Measurements from ENCODE around the gene ICE2.

ICE2 gene

DNA sequence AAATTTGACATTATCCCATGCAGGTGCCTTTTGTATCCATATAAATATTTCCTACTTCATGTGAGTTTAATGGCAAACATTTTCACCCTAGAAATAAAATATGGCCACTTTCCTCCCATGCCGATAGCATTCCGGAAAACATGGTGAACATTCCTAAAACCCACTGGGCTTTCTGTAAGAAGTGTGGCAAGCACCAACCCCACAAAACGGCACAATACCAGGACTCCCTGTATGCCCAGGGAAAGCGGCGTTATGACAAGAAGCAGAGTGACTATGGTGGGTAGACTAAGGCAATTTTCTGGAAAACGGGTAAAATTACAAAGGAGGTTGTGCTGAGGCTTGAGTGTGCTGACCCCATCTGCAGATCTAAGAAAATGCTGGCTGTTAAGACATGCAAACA lies 88.7 kb downstream of the ICE2 start:
- DNase-seq (ENCODE audit: low read depth) = no peak

DNA sequence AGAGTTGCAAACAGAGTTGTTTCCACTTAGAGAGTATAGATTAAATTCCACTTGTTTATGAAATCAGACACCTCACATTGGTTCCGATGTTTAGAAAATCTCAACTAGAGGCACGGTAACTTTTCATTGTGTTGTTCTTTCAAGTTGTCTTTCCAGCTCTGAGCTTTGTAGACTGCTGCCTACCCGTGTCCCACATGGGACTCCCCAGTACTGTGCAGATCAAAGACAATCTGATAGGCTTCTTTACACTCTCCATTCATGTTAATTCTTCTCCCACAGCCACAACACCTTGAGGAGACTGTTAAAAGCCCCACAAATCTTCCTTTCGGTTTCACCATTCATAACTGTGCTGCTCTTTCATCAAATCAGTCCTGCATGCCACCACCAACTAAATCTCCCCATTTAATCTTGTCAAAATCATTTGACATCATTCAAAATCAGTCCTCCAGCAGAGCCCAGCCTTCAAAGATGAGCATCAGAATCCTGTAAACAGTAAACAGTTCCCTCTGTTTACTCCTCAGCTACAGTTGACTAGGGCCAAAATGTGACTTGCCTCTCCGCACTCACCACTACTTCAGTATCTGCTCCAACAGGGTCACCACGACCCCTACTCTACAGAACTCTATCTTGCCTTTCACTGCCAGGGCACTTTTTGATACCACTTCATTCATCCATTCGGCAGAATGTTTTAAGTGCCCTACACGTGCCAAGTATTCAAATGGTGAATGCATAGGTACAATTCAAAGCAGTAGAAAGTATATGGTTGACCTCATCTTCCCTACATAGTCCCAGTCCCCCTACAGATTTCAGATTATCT lies 89.5 kb downstream of the ICE2 start:
- no peak for DNase-seq (ENCODE audit: low read depth)

DNA sequence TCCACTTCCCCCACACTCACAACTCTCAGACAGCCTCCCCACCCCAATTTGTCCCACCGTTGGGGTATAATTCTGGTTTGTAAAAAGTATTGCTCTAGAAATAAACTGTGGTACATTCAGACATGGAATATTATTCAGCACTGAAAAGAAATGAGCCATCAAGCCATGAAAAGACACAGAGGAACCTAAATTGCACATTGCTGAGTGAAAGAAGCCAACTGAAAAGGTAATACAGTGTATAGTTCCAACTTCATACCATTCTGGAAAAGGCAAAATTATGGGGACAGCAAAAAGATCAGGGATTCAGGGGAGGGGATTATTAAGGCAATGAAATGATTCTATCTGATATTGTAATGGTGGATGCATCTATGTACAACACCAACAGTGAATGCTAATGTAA lies 91.6 kb downstream of the ICE2 start:
- no peak for DNase-seq (ENCODE audit: low read depth)

DNA sequence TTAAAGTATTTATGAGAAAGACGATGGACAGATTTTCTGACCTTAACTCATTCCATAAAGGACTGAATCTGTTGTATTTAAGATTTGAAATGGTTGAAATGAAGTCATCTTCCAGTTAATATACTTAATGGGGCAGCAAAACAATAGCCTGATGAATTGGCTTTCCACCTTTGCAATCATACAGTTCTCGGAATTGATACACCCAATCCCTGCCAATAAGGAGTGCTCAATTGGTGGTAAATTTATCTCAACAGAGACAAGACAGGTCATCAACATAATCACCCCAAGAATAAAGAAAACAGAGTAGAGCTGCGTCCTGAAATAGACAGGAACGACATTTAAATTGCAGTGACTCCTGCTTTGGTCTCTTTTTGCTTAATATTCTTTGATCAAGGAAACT lies 92.3 kb downstream of the ICE2 start:
- DNase-seq (ENCODE audit: low read depth) = no peak

DNA sequence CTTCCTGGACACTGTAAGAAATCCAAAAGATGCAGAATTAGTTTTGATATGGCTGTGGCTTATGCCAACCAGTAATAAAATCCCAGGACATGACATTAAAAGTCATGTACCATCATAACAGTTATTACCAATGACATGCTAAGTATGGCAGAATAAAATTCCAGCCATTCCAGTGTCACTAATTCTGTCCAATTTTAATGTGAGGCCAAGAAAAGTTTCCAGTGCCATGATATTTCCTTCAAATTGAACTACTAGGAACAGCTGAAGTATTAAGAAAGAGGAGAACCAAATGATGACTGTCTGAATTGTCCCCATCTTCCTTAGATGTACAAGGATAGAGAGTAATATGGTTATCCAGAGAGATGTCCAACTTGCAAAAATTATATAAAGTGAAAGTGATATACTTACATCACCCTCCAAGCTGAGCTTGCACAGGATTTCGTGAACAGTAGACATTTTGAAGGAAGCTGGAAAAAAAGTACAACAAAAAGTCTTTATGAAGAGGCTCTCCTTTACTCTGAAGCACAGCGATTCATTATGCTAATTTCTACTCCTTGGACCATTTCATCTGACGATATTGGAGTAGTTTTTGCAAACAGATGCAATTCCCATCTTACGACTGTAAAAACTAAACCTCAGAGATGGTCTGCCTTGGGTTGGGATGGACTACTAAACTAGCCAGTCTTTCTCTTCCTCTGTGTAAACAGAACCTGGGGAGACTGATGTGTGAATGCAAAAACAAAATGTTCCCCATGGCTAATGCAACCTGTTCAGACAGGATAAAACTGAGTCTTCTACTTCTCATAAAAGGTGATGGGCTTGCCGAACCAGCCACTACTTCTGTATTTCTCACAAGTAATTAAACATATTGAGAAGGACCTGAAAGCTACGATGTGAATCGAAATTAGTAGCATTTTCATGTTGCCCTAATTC lies 93.1 kb downstream of the ICE2 start:
- no peak for DNase-seq (ENCODE audit: low read depth)

DNA sequence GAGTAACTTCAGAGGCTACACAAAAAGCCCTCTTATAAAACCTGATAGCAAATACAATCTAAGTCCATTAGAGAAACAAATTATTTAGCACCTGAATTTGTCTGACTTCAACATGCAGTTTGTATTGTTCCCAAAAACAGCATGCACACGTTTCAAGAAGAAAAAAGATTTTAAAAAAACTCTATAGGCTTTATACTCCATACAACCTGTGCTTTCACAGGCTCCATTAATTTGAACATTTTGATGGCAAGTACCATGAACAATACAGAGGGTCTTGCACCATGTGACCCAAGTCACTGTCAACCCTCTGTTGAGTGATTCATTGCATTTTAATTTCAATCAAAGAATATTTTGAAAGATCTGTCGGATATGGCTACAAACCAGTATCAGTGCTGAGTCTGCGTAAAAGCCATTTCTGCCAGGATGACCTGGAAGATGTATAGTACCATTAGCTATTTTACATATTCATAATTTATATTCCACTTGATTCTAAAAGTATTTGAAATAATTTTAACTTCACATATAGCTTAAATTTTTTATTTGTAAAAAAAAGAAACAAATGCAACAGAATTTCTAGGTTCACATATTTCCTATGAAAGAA lies 94.3 kb downstream of the ICE2 start:
- DNase-seq (ENCODE audit: low read depth) = no peak

DNA sequence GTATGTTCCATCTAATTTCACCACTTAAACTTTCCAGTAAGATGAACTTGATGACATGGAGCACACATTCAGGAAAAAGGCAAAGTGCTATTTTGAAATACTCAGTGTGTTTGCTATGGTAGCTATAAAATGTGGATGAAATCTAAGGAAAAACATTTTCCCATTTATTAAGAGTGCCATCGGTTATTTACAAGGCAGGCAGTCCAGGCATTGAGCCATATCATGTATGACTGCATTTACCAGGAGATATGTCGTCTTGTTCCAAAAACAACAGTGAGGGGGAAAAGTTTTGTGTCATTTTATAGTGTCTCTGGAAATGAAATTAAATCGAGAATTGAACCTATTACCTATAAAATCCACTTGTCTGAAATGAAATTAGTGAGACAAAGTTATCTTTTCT lies 94.9 kb downstream of the ICE2 start:
- no peak for DNase-seq (ENCODE audit: low read depth)

DNA sequence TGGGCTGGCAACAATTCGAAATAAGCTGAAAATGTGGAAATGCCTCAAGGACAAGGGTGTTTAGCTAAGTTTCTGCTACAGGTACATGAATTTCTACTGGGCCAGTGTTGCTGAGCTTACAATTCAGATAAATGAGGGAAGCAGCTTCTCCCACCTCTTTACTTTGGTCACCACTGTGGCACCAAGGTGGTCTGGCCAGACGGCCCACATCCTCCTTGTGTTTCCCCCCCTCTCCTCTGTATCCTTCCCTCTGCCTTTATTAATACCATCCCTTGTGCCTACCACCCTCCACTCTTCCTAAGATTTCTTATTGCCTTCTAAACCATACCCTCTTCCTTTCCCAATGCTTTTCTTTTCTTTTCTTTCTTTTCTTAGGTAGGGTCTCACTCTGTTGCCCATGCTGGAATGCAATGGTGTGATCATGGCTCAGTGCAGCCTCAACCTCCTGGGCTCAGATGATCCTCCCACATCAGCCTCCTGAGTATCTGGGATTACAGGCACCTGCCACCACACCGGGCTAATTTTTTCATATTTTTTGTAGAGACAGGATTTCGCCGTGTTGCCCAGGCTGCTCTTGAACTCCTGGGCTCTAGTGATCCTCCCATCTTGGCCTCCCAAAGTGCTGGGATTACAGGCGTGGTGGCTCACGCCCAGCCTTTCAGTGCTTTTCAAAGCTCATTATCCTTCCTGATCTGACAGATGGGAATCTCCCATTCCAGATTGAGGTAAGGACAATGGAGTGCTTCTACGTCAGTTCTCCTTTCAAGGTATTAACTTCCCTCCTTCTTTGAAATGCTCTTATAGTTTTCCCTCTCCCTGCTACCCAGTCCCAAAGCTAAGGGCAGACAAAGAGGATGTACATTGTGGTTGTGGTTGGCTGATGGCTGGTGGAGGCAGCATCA lies 95.9 kb downstream of the ICE2 start:
- DNase-seq (ENCODE audit: low read depth) = no peak

DNA sequence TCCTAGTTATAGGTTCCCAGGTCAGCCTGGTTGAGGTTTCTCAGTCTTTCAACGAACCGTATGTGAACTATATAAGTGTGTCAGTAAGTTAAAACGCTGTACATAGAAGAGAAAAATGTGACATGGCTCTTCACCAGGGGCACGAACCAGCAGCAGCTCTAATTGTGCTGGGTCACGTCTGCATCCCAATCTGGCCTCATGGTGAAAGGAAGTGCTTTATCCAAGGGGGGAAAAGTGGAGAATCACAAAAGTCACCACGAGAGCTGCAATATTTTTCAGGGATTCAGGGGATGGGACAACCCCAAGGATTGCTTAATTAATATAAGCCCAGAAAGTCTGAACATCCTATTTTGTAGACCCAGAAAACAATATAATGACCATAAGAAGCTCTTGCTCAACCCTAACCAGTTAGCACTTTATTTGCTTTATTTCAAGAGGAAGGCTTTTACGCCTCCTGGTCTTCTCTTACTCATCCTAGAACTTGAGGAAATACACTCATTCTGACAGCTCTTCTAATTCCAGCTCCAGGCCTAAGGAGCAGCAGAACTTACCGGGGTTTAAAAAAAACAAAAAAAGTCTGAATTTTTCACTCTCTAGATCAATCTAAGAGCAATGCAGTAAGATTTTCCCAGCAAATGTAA lies 97.7 kb downstream of the ICE2 start:
- DNase-seq (ENCODE audit: low read depth) = no peak

DNA sequence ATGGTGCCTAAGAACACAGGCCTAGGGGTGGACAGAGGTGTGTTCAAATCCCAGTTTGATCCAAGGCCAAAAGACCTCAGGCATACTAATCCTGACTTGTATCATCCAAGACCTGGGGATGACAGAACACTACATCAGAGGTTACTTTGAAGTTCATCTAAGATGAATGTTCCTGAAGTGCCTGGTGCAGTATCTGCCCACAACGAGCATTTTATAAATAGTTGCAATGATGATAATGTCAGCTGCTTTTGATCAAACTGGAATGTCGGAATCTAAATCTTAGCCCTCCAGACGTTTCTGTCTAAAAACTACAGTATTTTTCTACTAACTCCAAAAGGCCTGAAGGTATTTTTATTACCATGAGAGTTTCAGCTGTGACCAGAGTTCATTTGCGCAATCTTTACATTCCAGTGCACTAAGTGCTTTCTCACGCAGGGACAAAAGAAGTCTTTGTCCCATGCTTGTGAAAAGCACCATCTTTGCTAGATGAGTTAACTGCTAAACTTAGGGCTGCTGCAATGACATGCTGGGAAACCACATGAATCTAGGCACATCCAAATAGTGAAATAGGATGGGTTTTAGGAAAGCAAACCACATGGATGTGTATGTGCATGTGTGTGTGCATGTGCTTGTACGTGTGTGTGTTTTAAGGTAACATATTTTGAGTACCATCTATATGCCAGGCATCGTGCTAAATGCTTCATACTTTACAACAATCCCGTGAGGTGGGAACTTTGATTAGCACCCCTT lies 99.2 kb downstream of the ICE2 start:
- DNase-seq (ENCODE audit: low read depth) = no peak

DNA sequence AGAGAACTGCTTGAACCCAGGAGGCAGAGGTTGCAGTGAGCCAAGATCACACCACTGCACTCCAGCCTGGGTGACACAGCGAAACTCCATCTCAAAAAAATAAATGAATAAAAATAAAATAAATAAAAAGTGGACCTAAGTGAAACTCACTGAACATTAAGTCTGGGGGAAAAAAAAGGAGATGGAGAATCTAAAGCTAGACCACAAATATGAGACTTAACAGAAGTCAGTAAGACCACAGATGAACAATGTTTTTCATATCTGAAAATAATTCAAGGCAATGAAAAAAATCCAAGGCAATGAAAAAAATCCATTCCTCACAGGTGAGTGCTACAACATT lies 99.8 kb downstream of the ICE2 start:
- no peak for DNase-seq (ENCODE audit: low read depth)

DNA sequence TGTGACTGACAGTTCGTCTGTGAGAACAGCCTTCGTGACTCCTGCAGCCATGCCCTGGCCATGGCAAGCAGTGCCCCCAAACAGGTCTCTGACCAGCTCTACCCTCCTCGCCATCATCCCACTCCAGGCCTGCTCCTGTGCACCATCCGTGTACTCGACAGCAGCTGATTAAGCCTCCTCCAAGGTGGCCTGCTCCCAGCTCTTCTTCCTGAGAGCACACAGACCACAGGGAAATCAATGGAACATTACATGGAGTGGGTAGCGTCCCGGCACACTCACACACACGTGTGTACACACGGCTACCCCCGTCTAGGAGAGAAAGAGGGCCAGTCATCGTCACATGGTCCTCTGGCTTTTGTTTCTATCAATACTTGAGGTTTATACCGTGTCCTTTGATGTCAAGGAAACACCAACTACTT lies 102.3 kb downstream of the ICE2 start:
- DNase-seq (ENCODE audit: low read depth) = no peak

DNA sequence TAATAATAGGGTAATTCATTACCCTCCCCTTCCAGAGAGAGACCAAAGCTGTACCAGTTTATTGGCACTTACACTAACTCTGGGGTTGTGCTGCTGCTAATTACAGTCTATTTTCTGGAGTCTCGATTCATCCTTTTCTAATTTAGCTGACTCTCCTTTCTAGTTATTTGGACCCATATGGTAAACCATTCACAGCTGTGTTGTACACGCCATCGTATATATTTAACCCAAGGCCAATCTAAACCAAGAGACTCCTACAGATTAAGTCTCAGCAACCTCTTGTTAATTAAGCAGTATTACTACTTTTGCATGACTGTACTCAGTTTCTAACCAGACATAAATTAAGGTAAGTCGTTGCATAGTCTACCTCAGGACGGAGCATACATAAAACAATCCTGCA lies 103.6 kb downstream of the ICE2 start:
- DNase-seq (ENCODE audit: low read depth) = no peak

DNA sequence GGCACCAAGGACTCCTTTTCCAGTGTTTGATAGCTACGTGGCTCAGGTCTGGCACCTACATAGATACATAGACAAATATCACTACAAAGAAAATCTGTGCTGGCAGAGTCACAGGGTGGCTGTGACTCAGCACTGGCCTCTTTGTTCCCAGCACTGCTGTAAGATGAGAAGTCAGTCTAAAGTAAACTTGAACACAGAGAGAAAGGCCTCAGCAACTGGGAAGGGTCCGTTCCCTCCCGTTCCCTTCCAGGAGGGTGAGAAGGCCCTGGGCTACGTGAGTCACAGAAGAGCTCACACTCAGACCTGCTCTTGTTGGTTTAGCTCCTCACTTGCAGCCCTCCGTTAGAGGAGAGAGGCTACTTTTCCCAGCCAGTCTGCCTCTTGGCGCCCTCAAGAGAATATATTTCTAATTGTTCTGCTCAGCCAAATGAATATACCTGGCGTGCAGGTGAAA lies 104.3 kb downstream of the ICE2 start:
- DNase-seq (ENCODE audit: low read depth) = no peak

DNA sequence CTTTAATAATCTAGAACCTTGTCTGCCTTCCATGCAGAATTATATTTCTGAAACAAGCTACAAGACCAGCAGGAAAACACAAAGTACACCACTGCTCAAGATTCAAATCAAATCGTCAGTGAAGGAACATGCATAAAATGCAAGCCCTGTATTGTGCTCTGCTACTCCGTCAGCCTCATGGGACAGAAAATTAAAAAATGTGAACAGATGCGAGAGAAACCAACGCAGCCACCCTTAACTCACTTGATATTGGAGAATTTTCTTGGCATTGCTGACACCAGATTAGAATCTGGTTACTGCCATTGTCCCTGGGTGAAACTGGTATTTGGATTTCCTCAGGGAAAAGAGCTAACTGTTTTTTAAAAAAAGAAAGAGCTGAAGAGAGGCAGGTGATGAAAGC lies 104.7 kb downstream of the ICE2 start:
- DNase-seq (ENCODE audit: low read depth) = no peak

DNA sequence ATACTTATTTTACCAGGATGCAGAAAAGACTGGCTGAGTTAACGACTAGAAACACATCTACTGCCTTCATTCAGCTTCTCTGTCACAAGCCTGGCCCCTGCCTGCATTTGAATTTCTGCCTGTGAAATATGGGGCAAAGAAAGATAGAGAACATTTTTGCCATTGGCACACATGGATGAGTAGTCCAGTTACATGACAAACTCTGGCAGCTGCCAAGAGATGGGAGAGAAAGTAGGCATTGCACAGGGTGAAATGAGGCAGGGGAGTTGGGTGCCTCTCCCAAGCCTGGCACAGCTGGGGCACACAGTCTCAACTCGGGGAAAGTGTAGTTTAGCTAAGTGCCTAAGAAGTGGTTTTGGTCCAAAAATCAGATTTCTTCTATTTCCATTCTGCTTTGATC lies 105.2 kb downstream of the ICE2 start:
- DNase-seq (ENCODE audit: low read depth) = no peak

DNA sequence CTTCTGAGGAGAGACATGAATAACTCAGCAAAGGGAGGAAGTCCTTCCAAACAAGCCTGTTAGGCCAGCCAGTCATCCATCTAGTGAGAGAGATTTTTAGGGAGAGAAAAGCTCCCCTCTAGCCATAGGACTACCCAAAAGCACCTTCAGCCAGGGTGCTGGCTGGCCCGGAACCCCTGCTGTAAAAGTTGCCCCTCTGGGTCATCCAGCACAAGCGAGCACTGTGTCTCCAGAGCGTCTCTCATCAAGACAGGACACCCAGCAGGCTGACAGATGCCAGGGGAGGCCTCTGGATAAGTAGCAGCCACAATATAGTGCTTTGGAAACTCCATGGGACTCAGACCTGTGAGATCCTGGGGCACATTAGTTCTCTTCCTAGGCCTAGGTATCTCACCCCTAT lies 105.6 kb downstream of the ICE2 start:
- DNase-seq (ENCODE audit: low read depth) = no peak

DNA sequence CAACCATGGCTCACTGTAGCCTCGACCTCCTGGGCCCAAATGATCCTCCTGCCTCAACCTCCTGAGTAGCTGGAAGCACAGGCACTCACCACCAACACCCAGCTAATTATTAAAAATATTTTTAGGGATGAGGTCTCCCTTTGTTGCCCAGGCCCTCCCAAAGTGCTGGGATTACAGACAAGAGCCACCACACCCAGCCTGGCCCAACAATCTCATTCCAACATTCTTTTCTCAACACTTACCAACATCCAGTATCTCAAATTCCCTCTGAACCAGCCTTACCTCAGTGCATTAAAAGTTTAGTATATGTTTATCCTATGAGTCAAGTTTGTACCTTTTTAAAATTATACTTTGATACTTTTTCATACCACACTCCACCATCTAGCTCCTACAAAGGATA lies 106.2 kb downstream of the ICE2 start:
- no peak for DNase-seq (ENCODE audit: low read depth)

DNA sequence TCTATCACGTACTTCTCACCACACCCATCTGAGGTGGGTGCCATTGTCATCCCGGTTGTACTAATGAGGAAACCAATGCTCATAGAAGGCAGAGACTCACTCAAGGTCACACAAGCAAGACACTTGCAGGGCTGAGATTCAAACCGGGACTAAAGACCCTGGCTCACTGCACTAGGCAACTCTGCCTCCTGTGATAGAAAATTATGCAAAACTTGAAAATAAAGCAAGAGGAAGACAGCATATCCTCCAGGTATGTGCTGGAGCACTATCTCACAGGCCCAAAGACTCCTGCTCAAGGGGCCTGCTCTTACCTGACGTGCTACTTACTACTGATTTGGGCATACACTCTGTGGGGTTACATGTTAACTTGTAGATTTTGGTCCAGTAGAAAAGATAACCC lies 106.7 kb downstream of the ICE2 start:
- DNase-seq (ENCODE audit: low read depth) = no peak

DNA sequence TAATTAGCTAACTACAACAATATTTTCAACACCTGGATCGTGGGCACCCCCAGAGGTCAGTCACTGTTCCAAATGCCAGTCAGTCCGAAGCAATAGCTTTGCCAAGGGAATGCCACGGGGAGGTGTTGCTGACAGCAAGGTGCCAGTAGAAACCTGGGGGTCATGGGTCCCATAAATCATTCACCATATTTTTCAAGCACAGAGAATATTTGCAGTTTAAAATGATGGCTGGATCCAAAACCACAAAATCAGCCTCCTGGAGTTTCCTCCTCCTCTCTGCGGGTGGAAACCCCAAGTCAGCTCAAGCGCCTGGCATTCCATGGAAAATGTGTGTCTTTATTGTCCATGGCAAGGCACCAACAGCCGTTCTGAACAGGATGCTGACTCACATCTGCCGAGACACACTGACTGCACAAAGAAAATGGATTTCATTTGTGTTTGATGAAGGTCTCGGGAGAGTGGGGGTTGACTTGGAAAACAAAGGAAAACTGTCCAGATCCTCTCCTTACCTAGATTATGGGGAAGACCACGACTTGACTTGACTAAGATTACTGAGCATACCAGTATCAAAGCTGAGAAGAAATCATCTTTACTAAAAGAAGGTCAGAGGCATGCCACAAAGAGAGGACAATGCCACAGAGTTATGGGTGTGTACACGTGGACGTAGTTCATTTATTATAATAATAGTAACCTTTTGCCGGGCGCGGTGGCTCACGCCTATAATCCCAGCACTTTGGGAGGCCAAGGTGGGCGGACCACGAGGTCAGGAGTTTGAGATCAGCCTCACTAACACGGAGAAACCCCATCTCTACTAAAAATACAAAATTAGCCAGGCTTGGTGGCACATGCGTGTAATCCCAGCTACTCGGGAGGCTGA lies 107.5 kb downstream of the ICE2 start:
- no peak for DNase-seq (ENCODE audit: low read depth)
